Measurements from ENCODE around the gene TST. TPM values are rescaled to one million over a fixed set of nuclear protein-coding genes. Genes with fewer than 3 reads are reported as not detected.
A peak's percentile ranks its signal among the peaks of the same experiment; 100 is the strongest.

TST gene
- total and polyA plus RNA-seq, 2 of the 8 experiments (the other 6 are each of a cell fraction or from before 2014, with no cell fraction given) = 22.6 to 61.6 TPM

- TF ChIP-seq SP1 (IDR thresholded peaks at IDR 0.05; ENCODE audit: low read depth, low read length) = no peak
- TF ChIP-seq POLR2A (IDR thresholded peaks at IDR 0.05; ENCODE audit: control extremely low read depth in 1 of 2, low read depth in 2 of 2, low read length in 2 of 2) = 0 out of 3 replicates have a peak, but pooled peaks of 1 of the 2 experiments have one; percentile 14
- no peak for TF ChIP-seq ZNF274 (IDR thresholded peaks at IDR 0.05; ENCODE audit: borderline replicate concordance, extremely low read depth, low read length)
- TF ChIP-seq JUN (IDR thresholded peaks at IDR 0.05; ENCODE audit: low read depth, low read length) = no peak
- no peak for TF ChIP-seq USF2 (IDR thresholded peaks at IDR 0.05; ENCODE audit: low read length)
- Histone ChIP-seq H3K9me3 (ENCODE audit: insufficient read depth in 2 of 2, low read depth in 1 of 2, low read length in 1 of 2) (no peaks in the 10 kb centered on the region), H2AFZ (ENCODE audit: low read length) (no peak overlapping the region), H3K18ac (ENCODE audit: extremely low read depth, low read length) (no peak overlapping the region), H3K4me2 (ENCODE audit: insufficient read depth in 1 of 2, low read depth in 2 of 2, low read length in 2 of 2) (no peak overlapping the region), H3K9ac (replicated peaks in 1 of 4; ENCODE audit: extremely low read depth in 1 of 4, low read depth in 3 of 4, low read length in 3 of 4) (no peak overlapping the region), H3K14ac (ENCODE audit: insufficient read length) (no peak overlapping the region), H3K23me2 (ENCODE audit: low read depth, low read length) (no peaks in the 10 kb centered on the region), H2BK12ac (ENCODE audit: low read depth, low read length) (no peak overlapping the region), H4K5ac (ENCODE audit: insufficient read length, low read depth, low read length) (no peak overlapping the region), H4K91ac (replicated peaks; ENCODE audit: insufficient read length, low read length) (no peak overlapping the region), H2BK20ac (ENCODE audit: low read length) (no peak overlapping the region), H3K79me1 (ENCODE audit: low read depth, low read length) (no peaks in the 10 kb centered on the region; the same call in 1 of the 2 replicates), H4K20me1 (replicated peaks in 1 of 2; ENCODE audit: control insufficient read depth in 1 of 2, insufficient read depth in 2 of 2, low read length in 2 of 2) (peaks cover 0 to 7% of the 10 kb centered on the region in 2 experiments), H3K27me3 (replicated peaks in 1 of 4; ENCODE audit: control insufficient read depth in 3 of 4, extremely low read depth in 1 of 4, insufficient read depth in 3 of 4, low read length in 3 of 4) (peaks cover 0 to 3% (median 0%) of the 10 kb centered on the region in 4 experiments; a peak in 2 of 7 replicates), H2BK15ac (ENCODE audit: low read length) (no peak overlapping the region), H2BK5ac (ENCODE audit: low read depth, low read length) (no peak overlapping the region), H3K56ac (replicated peaks; ENCODE audit: insufficient read length, low read depth, low read length) (no peak overlapping the region), H3K27ac (ENCODE audit: low read depth, low read length) (no peak overlapping the region), H3K36me3 (ENCODE audit: control insufficient read depth in 2 of 4, insufficient read depth in 4 of 4, low read length in 3 of 4) (no peaks in the 10 kb centered on the region), H3K4ac (replicated peaks; ENCODE audit: insufficient read length, low read depth, low read length) (no peak overlapping the region), H4K8ac (ENCODE audit: extremely low read depth, insufficient read depth, low read length) (no peak overlapping the region), H2BK120ac (replicated peaks; ENCODE audit: low read depth, low read length) (no peak overlapping the region), H3K4me1 (replicated peaks in 1 of 4; ENCODE audit: control insufficient read depth in 3 of 4, insufficient read depth in 4 of 4, low read length in 3 of 4) (peaks cover 0 to 4% (median 1%) of the 10 kb centered on the region in 4 experiments; a peak in 3 of 7 replicates), H3K23ac (ENCODE audit: insufficient read length) (no peak overlapping the region), H2AK5ac (ENCODE audit: low read depth, low read length) (no peak overlapping the region), H3K4me3 (ENCODE audit: extremely low read depth in 1 of 4, insufficient read depth in 2 of 4, low read depth in 3 of 4, low read length in 4 of 4) (no peak overlapping the region), H3K79me2 (ENCODE audit: control insufficient read depth in 1 of 2, insufficient read depth in 2 of 2, low read length in 2 of 2) (no peaks in the 10 kb centered on the region)
- DNase-seq (ENCODE audit: low read depth in 1 of 2, low spot score in 2 of 2) = no peak
- ChIA-PET CTCF (ENCODE audit: partially characterized antibody) (interaction anchor here (0.6 to 1.0 kb wide), 3 partner anchors 10 to 33 kb away, joined by 3 to 5 read pairs (median 3); no protein-coding TSS in a partner anchor), POLR2A (ENCODE audit: partially characterized antibody) (interaction anchor here (0.7 to 4.1 kb wide), 3 partner anchors 9 to 64 kb away, joined by 3 to 18 read pairs (median 4); partner anchors contain the start of genes MPST and TST)
- FAIRE-seq = no peak
- 93% methylated on average over 17 of the region's 20 CpGs; no CpG with 5 or more reads in 1 of the 2 experiments for WGBS, 2 experiments (ENCODE audit: extremely low coverage in 1 of 2, insufficient coverage in 1 of 2, insufficient read length in 1 of 2, insufficient replicate concordance in 2 of 2, low coverage in 1 of 2, low lambda C conversion rate in 2 of 2, missing lambda C conversion rate in 1 of 2)
Measured at GRCh38 chr22:37010976-37011375, 8.3 kb downstream of the TST start.

Measured in H1 (cell line).